HFF-Myc (cell line): ENCODE results near the gene ZC3H7B.
"Not testable (repeated sequence)": the region's sequence is repeated elsewhere in the genome, so short reads cannot be mapped to it uniquely, and the experiment has no call there.

ENCODE experiments used
- DNase-seq: peaks from one replicate; pipeline ENCODE4 v3.0.0-alpha.2; 2011; ENCODE audit warnings: low read depth; ENCODE audit errors: extremely low read depth
- H3K4me3 ChIP-seq: replicated peaks from 2 replicates; pipeline ENCODE4 v1.5.1; 2011; ENCODE audit warnings: low read depth, mild to moderate bottlenecking, control low read depth, low read length
- CTCF ChIP-seq: IDR thresholded peaks from 2 replicates; pipeline ENCODE4 v1.5.1; 2012; ENCODE audit warnings: mild to moderate bottlenecking, low read depth, low read length, control low read depth; ENCODE audit errors: missing control alignments

The ZC3H7B gene

DNA sequence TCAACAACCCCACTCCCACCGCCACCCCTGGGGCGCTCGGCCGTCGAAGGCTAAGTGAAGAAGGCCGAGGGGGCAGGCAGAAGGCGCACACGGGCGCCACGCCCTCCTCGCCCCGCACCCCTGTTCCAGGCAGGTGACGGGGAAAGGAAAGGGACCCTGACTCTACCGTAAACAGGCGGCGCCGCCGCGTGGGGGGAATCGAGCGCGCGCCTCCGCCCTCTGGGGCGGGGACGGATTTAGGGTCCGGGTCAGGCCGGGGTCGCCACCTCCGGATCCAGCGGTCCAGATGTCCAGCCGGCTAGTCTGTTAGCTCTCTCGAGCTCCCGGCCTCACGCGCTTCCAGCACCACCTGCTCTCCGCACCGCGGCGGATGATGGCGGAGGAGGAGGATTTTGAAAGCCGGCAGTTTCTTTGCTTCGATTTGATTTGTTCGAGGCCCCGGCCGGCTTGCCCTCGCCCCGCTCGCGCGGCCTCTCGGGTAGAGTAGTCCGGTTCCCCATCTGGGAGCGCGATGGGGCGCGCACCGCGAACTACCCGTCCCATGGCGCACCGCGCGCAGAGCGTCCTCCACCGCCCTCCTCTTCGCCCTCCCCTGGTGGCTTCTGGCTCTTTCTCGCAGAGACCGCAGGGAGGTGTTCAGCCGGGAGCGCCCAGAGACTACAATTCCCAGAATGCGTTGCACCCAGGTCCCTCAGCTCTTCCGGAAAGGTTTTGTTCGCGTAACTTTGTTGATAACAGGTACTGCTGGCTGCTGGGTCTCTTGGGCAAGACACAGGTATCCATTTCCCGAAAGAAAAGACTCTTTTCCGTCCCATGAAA lies 15.3 kb upstream of the ZC3H7B start, which contains the start of gene RANGAP1:
RANGAP1 (minus strand) TSS at position 368 of the 819 bp plus-strand sequence. CDS start 5,143 bp downstream, outside the sequence.
- DNase-seq: peak; percentile 97
- H3K4me3 ChIP-seq: peak within 1 kb of the TSS; percentile 83
- TF ChIP-seq CTCF: no peak

DNA sequence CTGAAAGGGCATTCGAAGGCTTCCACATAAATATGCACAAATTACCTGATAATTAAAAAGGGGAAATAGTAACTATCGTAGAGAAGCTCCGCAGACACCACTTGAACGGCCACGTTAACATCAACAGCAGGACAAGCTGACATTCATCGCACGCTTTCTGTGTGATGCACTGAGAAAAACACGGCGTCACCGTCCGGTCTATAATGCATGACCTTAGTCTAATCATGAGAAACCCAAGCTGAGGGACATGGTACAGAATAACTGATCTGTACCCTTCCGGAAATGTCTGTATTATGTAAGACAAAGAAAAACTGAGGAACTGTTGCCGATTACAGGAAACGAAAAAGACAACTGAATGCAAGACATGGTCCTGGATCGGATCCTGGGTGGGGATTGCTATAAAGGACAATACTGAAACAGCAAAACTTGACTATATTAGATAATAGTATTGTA lies 14.7 kb upstream of the ZC3H7B start:
- no peak for TF ChIP-seq CTCF
- no peak for DNase-seq
- peak overlapping the region; percentile 83 for H3K4me3 ChIP-seq

DNA sequence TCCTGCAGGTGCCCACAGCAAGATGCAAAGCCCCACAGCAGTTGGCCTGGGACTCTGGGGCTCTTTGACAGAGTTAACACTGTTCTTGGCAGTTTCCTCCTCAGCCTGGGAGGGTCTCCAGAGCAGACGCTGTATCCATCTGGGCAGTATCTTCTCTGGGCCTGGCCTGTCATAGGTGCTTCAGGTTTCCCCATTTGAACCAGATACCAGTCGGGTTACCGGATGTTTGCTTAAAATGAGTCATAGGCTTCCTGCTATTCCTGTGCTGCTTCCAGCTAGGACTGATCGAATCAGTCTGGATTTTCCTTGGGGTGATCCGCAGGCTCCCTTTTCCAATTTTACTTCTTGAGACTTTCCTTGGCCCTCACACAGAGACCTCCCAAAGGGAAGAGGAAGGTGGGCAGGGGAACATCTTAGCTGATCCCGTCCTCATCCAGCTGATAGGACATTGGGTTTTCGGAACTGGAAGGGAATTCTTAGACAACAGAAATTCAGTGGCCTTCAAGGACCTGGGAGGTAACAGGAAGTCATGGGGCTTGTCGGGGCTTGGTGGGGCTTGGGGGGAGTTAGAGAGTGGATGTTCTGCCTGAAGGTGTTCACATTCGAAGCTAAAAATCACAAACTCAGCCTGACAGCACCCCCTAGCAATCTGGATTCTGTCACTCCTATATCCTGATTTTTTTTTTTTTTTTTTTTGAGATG lies 12.9 kb upstream of the ZC3H7B start:
- DNase-seq: peak; percentile 78
- peak overlapping the region; percentile 18; the same call in 1 of the 2 replicates for H3K4me3 ChIP-seq
- TF ChIP-seq CTCF: no peak

GRCh38 chr22:41289671-41290070 lies 11.7 kb upstream of the ZC3H7B start:
- no peak for TF ChIP-seq CTCF
- no peak overlapping the region for H3K4me3 ChIP-seq
- no peak for DNase-seq

- TF ChIP-seq CTCF: no peak
- no peak overlapping the region for H3K4me3 ChIP-seq
- peak; percentile 78 for DNase-seq
Observed at GRCh38 chr22:41290262-41291221, 10.8 kb upstream of the ZC3H7B start.

- DNase-seq, H3K4me3 ChIP-seq: not testable (repeated sequence)
Observed at GRCh38 chr22:41294816-41295215, 6.5 kb upstream of the ZC3H7B start.
